HFF-Myc (cell line): Measurements from ENCODE around the gene GLOD5.

Experiments used
- DNase-seq: peaks from one replicate; pipeline ENCODE4 v3.0.0-alpha.2; 2011; ENCODE audit warnings: low read depth; ENCODE audit errors: extremely low read depth
- H3K4me3 ChIP-seq: replicated peaks from 2 replicates; pipeline ENCODE4 v1.5.1; 2011; ENCODE audit warnings: low read depth, mild to moderate bottlenecking, control low read depth, low read length
- TF ChIP-seq, protein P1 (sequence below): IDR thresholded peaks from 2 replicates; pipeline ENCODE4 v1.5.1; 2012; ENCODE audit warnings: mild to moderate bottlenecking, low read depth, low read length, control low read depth; ENCODE audit errors: missing control alignments

GLOD5 gene

GRCh38 chrX:48800574-48801279 is 39.2 kb downstream of the GLOD5 start:
- TF ChIP-seq, protein P1, sequence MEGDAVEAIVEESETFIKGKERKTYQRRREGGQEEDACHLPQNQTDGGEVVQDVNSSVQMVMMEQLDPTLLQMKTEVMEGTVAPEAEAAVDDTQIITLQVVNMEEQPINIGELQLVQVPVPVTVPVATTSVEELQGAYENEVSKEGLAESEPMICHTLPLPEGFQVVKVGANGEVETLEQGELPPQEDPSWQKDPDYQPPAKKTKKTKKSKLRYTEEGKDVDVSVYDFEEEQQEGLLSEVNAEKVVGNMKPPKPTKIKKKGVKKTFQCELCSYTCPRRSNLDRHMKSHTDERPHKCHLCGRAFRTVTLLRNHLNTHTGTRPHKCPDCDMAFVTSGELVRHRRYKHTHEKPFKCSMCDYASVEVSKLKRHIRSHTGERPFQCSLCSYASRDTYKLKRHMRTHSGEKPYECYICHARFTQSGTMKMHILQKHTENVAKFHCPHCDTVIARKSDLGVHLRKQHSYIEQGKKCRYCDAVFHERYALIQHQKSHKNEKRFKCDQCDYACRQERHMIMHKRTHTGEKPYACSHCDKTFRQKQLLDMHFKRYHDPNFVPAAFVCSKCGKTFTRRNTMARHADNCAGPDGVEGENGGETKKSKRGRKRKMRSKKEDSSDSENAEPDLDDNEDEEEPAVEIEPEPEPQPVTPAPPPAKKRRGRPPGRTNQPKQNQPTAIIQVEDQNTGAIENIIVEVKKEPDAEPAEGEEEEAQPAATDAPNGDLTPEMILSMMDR: no peak
- no peak for DNase-seq
- H3K4me3 ChIP-seq: peak overlapping the region; percentile 55

GRCh38 chrX:48801280-48802088 is 39.9 kb downstream of the GLOD5 start, which contains the start of gene HDAC6:
Gene HDAC6 (plus strand): TSS chrX:48802067. CDS start chrX:48802693, 626 bp downstream.
- TF ChIP-seq, protein P1: no peak
- H3K4me3 ChIP-seq: peak within 1 kb of the TSS; percentile 57
- peak; percentile 92 for DNase-seq

- peak overlapping the region; percentile 57 for H3K4me3 ChIP-seq
- DNase-seq: peak; percentile 33
- TF ChIP-seq, protein P1: no peak
These were observed 40.8 kb downstream of the GLOD5 start for GRCh38 chrX:48802089-48802904.

- TF ChIP-seq, protein P1: no peak
- peak overlapping the region; percentile 57 for H3K4me3 ChIP-seq
- no peak for DNase-seq
These were observed 41.3 kb downstream of the GLOD5 start for GRCh38 chrX:48802905-48803200.

- no peak for DNase-seq
- TF ChIP-seq, protein P1: no peak
- H3K4me3 ChIP-seq: no peak overlapping the region
These were observed 44.5 kb downstream of the GLOD5 start for GRCh38 chrX:48806081-48806480.

DNA sequence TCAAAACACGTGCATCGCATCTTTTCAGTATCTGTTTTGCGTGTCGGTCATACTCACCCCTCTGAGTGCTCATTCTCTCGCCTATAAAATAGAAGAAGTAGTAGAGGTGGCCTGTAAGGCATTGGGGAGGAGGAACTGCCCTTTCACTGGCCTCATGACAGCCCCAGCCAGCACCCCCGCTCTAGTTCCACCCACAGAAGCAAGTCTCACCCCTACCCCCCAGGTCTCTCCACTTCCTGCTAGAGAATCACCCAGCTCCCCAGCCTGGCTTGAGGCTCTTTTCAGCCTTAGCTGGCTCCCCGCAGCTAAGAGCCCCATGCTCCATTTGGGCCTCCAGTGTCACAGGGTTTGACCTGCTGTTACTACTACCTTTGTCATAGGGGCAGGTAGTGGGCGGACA is 52.1 kb downstream of the GLOD5 start:
- TF ChIP-seq, protein P1: no peak
- H3K4me3 ChIP-seq: no peak overlapping the region
- no peak for DNase-seq
